SK-N-SH (cell line): ENCODE data around the gene PPP2R2B. TPM values are rescaled to one million over a fixed set of nuclear protein-coding genes. Genes with fewer than 3 reads are reported as not detected.

Source experiments
- CTCF ChIA-PET: fragments of 300-600, 350-600 bp; formaldehyde crosslinking; extraction: SDS; loops from one replicate; lab custom pipeline; 2021; lab: Yijun Ruan, JAX
- POLR2A ChIA-PET: fragments of 350-600 bp; sonication (Branson Sonifier 250); formaldehyde crosslinking; extraction: SDS; loops from one replicate; lab custom pipeline; 2020; ENCODE audit warnings: antibody characterized with exemption, inconsistent platforms; lab: Yijun Ruan, JAX
- DNase-seq: peaks from one replicate; pipeline ENCODE4 v3.0.0; 2012
- H2AFZ ChIP-seq: fragments of 200-600 bp; sonication (generic); 2 replicates; pipeline ENCODE4 v1.8.1; 2016; ENCODE audit warnings: antibody characterized with exemption, mild to moderate bottlenecking, low read depth
- H3F3A ChIP-seq: fragments of 200-600 bp; sonication (generic); replicated peaks from 2 replicates; pipeline ENCODE3; 2016; ENCODE audit warnings: antibody characterized with exemption, mild to moderate bottlenecking; ENCODE audit not compliant: insufficient read depth
- H3K27ac ChIP-seq, 2 experiments: fragments of 200-500 bp in 1 of 2; fragments of 200-600 bp in 1 of 2; sonication (Bioruptor generic) in 1 of 2; sonication (generic), shearing (Covaris generic) in 1 of 2; 2 replicates each; pipeline versions ENCODE4 v1.5.1 to v1.6.1; 2014 to 2016; ENCODE audit warnings: low read depth in 2 of 2, inconsistent platforms in 1 of 2, low read length in 1 of 2, mild to moderate bottlenecking in 1 of 2, mixed read lengths in 1 of 2
- H3K27me3 ChIP-seq: fragments of 200-600 bp; sonication (generic), shearing (Covaris generic); 2 replicates; pipeline ENCODE4 v1.6.1; 2016; ENCODE audit warnings: mixed run types; ENCODE audit not compliant: insufficient read depth
- H3K36me3 ChIP-seq, 2 experiments: fragments of 200-500 bp in 1 of 2; fragments of 200-600 bp in 1 of 2; sonication (Bioruptor generic) in 1 of 2; sonication (generic) in 1 of 2; replicated peaks in 1 of 2; 2 replicates each; pipeline versions ENCODE3 to v1.5.1; 2014 to 2016; ENCODE audit warnings: low read length in 1 of 2, mild to moderate bottlenecking in 1 of 2; ENCODE audit not compliant: insufficient read depth in 2 of 2, control insufficient read depth in 1 of 2
- H3K4me1 ChIP-seq, 2 experiments: fragments of 200-500 bp in 1 of 2; fragments of 200-600 bp in 1 of 2; sonication (Bioruptor generic) in 1 of 2; sonication (generic), shearing (Covaris generic) in 1 of 2; 2 replicates each; pipeline versions ENCODE4 v1.5.1 to v1.6.1; 2014 to 2016; ENCODE audit warnings: low read depth in 1 of 2, low read length in 1 of 2, mixed run types in 1 of 2; ENCODE audit not compliant: insufficient read depth in 2 of 2, control insufficient read depth in 1 of 2
- H3K4me2 ChIP-seq: fragments of 200-600 bp; sonication (generic), shearing (Covaris generic); 2 replicates; pipeline ENCODE4 v1.6.1; 2017; ENCODE audit warnings: mixed run types
- H3K4me3 ChIP-seq, 2 experiments: fragments of 200-500 bp in 1 of 2; fragments of 200-600 bp in 1 of 2; sonication (Bioruptor generic) in 1 of 2; sonication (generic), shearing (Covaris generic) in 1 of 2; 2 replicates each; pipeline versions ENCODE4 v1.5.1 to v1.8.1; 2014 to 2016; ENCODE audit warnings: low read depth in 2 of 2, inconsistent platforms in 1 of 2, low read length in 1 of 2, mild to moderate bottlenecking in 1 of 2, mixed read lengths in 1 of 2, moderate library complexity in 1 of 2
- H3K79me2 ChIP-seq: fragments of 200-600 bp; sonication (generic); 2 replicates; pipeline ENCODE4 v1.8.1; 2017; ENCODE audit warnings: mild to moderate bottlenecking; ENCODE audit not compliant: insufficient read depth
- H3K9ac ChIP-seq: fragments of 200-600 bp; sonication (generic); 2 replicates; pipeline ENCODE4 v1.6.1; 2017; ENCODE audit warnings: mixed run types
- H3K9me2 ChIP-seq: fragments of 200-600 bp; sonication (generic); 2 replicates; pipeline ENCODE4 v1.6.1; 2017; ENCODE audit warnings: mixed run types
- H3K9me3 ChIP-seq: fragments of 200-600 bp; sonication (generic); 2 replicates; pipeline ENCODE4 v1.6.1; 2017; ENCODE audit warnings: mixed run types, mild to moderate bottlenecking, moderate library complexity
- H4K20me1 ChIP-seq: fragments of 200-600 bp; sonication (generic); 2 replicates; pipeline ENCODE4 v1.6.1; 2017; ENCODE audit warnings: mild to moderate bottlenecking, mixed run types; ENCODE audit not compliant: insufficient read depth
- CTCF ChIP-seq: fragments of 200-600 bp; sonication (generic); IDR thresholded peaks from 2 replicates; pipeline ENCODE4 v1.6.1; 2017; ENCODE audit warnings: antibody characterized with exemption, mild to moderate bottlenecking, moderate library complexity
- FOSL2 ChIP-seq: IDR thresholded peaks from 2 replicates; pipeline ENCODE4 v1.4.0; 2012; ENCODE audit warnings: low read depth, mild to moderate bottlenecking, moderate library complexity, borderline replicate concordance
- GABPA ChIP-seq: IDR thresholded peaks from 2 replicates; pipeline ENCODE4 v1.4.0; 2012; ENCODE audit warnings: low read depth, mild to moderate bottlenecking
- GATA2 ChIP-seq: sonication (generic); formaldehyde crosslinking; IDR thresholded peaks from 2 replicates; pipeline ENCODE4 v1.5.0; 2020; ENCODE audit warnings: mild to moderate bottlenecking, missing genetic modification reagents
- IRF3 ChIP-seq: fragments of 150-350 bp; IDR thresholded peaks from 2 replicates; pipeline ENCODE4 v1.6.1; 2016; ENCODE audit warnings: mild to moderate bottlenecking, low read depth, low read length
- JUND ChIP-seq: IDR thresholded peaks from 2 replicates; pipeline ENCODE4 v1.4.0; 2012
- MAX ChIP-seq: IDR thresholded peaks from 2 replicates; pipeline ENCODE4 v1.4.0; 2012; ENCODE audit warnings: low read depth
- NFIC ChIP-seq: IDR thresholded peaks from 2 replicates; pipeline ENCODE4 v1.4.0; 2012; ENCODE audit warnings: borderline replicate concordance
- PBX3 ChIP-seq: IDR thresholded peaks from 2 replicates; pipeline ENCODE4; 2012
- RAD21 ChIP-seq: IDR thresholded peaks from 2 replicates; pipeline ENCODE4 v1.6.1; 2012; ENCODE audit warnings: mild to moderate bottlenecking, low read length
- RCOR1 ChIP-seq: fragments of 150-350 bp; IDR thresholded peaks from 2 replicates; pipeline ENCODE4 v1.6.1; 2017; ENCODE audit warnings: antibody characterized with exemption, low read length
- REST ChIP-seq: IDR thresholded peaks from 2 replicates; pipeline ENCODE4 v1.6.1; 2012; ENCODE audit warnings: mild to moderate bottlenecking, low read depth, low read length, moderate library complexity
- RXRA ChIP-seq: IDR thresholded peaks from 2 replicates; pipeline ENCODE4 v1.4.0; 2012; ENCODE audit warnings: low read depth, mild to moderate bottlenecking, borderline replicate concordance
- SMC3 ChIP-seq: IDR thresholded peaks from 2 replicates; pipeline ENCODE4 v1.6.1; 2012; ENCODE audit warnings: low read depth, low read length, improper control_type of control experiment
- TCF12 ChIP-seq: IDR thresholded peaks from 2 replicates; pipeline ENCODE4 v1.4.0; 2012
- TEAD4 ChIP-seq: IDR thresholded peaks from 2 replicates; pipeline ENCODE4 v1.4.0; 2012; ENCODE audit warnings: mild to moderate bottlenecking, borderline replicate concordance; ENCODE audit not compliant: insufficient read depth
- ZBTB33 ChIP-seq: IDR thresholded peaks from 2 replicates; pipeline ENCODE4 v1.4.0; 2012; ENCODE audit warnings: low read depth, borderline replicate concordance
- WGBS: methylation state at CpG from one replicate; pipeline ENCODE4 v1.1.6; 2017; ENCODE audit warnings: low lambda C conversion rate; 5-methylcytosine and 5-hydroxymethylcytosine counted together
- polyA plus RNA-seq, 3 experiments: library from polyadenylated mRNA; depleted of rRNA; stranded (reverse); fragments of >200 nt; gene quantifications; 2 replicates each; pipeline ENCODE4 v1.2.3, GENCODE V29; 2012

The PPP2R2B gene
- polyA plus RNA-seq, 1 of the 3 experiments (the other 2 are of a cell fraction) = 11.4 TPM

GRCh38 chr5:146820987-146821386, 57.6 kb downstream of the PPP2R2B start:
- TF ChIP-seq GATA2 = no peak
- TF ChIP-seq ZBTB33 = no peak
- no peak for TF ChIP-seq SMC3
- no peak for TF ChIP-seq RCOR1
- TF ChIP-seq TEAD4 = no peak
- no peak for TF ChIP-seq TCF12
- TF ChIP-seq MAX = no peak
- no peak for TF ChIP-seq RAD21
- no peak for TF ChIP-seq JUND
- no peak for TF ChIP-seq CTCF
- no peak for TF ChIP-seq REST
- TF ChIP-seq IRF3 = no peak
- TF ChIP-seq FOSL2 = no peak
- no peak for TF ChIP-seq GABPA
- TF ChIP-seq NFIC = no peak
- TF ChIP-seq RXRA = no peak
- no peak for TF ChIP-seq PBX3
- Histone ChIP-seq H4K20me1 (no peaks in the 10 kb centered on the region), H3K27me3 (no peaks in the 10 kb centered on the region), H3K4me3 (no peak overlapping the region), H3K9me3 (no peaks in the 10 kb centered on the region), H3K9ac (no peak overlapping the region), H3K4me2 (no peak overlapping the region), H3K79me2 (no peaks in the 10 kb centered on the region), H3K9me2 (no peaks in the 10 kb centered on the region), H3K4me1 (no peaks in the 10 kb centered on the region; a peak in 1 of 4 replicates), H2AFZ (no peak overlapping the region), H3K36me3 (no peaks in the 10 kb centered on the region), H3K27ac (no peak overlapping the region), H3F3A (no peaks in the 10 kb centered on the region)
- 84% methylated on average over 3 of the region's 3 CpGs for WGBS
- CTCF ChIA-PET = no interaction called here
- DNase-seq = no peak
- POLR2A ChIA-PET = no interaction called here
